Measurements from ENCODE around the gene GIPC1. TPM values are rescaled to one million over a fixed set of nuclear protein-coding genes. Genes with fewer than 3 reads are reported as not detected.

GIPC1 gene
- polyA plus RNA-seq, 2 of the 4 experiments (the other 2 are of a cell fraction): 52.9 to 86.4 TPM

DNA sequence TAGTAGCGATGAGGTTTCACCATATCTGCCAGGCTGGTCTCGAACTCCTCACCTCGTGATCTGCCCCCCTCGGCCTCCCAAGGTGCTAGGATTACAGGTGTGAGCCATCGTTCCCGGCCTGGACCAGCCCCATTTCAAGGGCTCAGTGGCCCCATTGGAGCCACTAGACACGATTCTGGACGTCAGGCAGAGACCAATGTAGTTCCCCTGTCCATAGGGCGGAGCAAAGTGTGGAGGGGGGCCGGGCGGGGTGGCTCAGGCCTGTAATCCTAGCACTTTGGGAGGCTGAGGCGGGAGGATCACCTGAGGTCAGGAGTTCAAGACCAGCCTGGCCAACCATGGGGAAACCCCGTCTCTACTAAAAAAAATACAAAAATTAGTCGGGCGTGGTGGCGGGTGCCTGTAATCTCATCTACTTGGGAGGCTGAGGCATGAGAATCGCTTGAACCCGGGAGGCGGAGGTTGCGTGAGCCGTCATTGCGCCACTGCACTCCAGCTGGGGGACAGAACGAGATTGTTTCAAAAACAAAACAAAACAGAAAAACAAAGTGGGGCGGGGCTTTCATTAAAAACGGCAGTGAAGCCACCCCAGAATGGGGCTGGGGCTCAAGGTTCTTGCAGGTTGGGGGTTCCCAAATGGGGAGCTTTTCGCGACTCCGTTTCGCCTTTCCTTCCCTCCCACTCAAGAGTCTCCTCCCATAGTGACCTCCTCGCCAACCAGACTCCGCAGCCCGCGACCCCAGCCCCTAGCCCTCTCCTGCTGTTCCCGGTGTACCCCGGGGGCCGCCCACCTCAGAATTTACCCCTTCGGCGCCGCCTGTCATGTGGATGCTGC lies 32.7 kb upstream of the GIPC1 start:
- CTCF ChIA-PET: no interaction called here
- ATAC-seq (no peak; a peak in 1 of 6 replicates), DNase-seq (ENCODE audit: low read depth in 1 of 2, low spot score in 1 of 2) (no peak), FAIRE-seq (no peak)
- H3K27ac ChIP-seq: peak overlapping the region; percentile 67 to 85
- TF ChIP-seq, protein P1, sequence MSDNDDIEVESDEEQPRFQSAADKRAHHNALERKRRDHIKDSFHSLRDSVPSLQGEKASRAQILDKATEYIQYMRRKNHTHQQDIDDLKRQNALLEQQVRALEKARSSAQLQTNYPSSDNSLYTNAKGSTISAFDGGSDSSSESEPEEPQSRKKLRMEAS (IDR thresholded peaks at IDR 0.05): no peak
- TF ChIP-seq CEBPB (IDR thresholded peaks at IDR 0.05): peak in 1 of 2 experiments; percentile 32; a peak in 1 of 4 replicates
- no peaks in the 10 kb centered on the region for H3K9me3 ChIP-seq
- H3K4me1 ChIP-seq: peaks cover 16% of the 10 kb centered on the region
- peak overlapping the region; percentile 59 for H3K4me3 ChIP-seq
- POLR2A ChIA-PET: interaction anchor here (1.1 kb wide), 1 partner anchor 10 kb away, joined by 4 read pairs; the partner anchor contains the start of gene DNAJB1
- 23% methylated on average over 35 of the region's 39 CpGs for WGBS (ENCODE audit: missing lambda C conversion rate)
- H3K4me2 ChIP-seq: peak overlapping the region; percentile 84

DNA sequence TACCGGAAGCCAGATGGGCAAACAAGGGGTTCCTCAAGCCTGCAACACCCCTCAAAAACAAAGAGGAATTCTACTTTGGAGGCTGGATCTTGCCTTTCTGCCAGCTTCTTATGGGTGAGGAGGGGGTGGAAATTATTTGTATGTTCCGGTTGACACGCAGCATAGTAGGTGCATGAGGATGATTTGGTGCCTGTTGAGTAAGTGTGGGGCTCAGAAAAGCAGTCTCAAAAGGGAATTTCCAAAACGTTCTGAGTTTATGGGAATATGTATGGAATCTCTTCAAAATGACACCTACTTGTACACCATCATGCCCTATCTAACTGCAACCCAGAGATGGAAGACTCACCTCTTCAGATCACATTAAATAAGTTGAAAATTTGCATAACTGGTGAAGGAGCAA lies 30.5 kb upstream of the GIPC1 start:
- DNase-seq (ENCODE audit: low read depth in 1 of 2, low spot score in 1 of 2) (no peak), FAIRE-seq (no peak), ATAC-seq (no peak)
- Histone ChIP-seq H3K9me3 (no peaks in the 10 kb centered on the region), H3K4me2 (no peak overlapping the region), H3K27ac (peak overlapping the region in 1 of 2 experiments; percentile 38; a peak in 1 of 6 replicates), H3K4me3 (no peak overlapping the region), H3K4me1 (peaks cover 25% of the 10 kb centered on the region)
- TF ChIP-seq MAFK (IDR thresholded peaks at IDR 0.05; ENCODE audit: partially characterized antibody) (no peak), FOSB (CRISPR knock-in tag; IDR thresholded peaks at IDR 0.05) (no peak), MAZ (IDR thresholded peaks at IDR 0.05; ENCODE audit: borderline replicate concordance, low read depth, low read length) (no peak), CBX2 (IDR thresholded peaks at IDR 0.05; ENCODE audit: borderline replicate concordance, low read depth) (no peak)
- TF ChIP-seq, protein P1 (IDR thresholded peaks at IDR 0.05): no peak
- ChIA-PET CTCF (interaction anchor here (1.7 kb wide), 1 partner anchor 21 kb away, joined by 11 read pairs; no protein-coding TSS in a partner anchor), POLR2A (no interaction called here)
- 67% methylated on average over 4 of the region's 4 CpGs for WGBS (ENCODE audit: missing lambda C conversion rate)

DNA sequence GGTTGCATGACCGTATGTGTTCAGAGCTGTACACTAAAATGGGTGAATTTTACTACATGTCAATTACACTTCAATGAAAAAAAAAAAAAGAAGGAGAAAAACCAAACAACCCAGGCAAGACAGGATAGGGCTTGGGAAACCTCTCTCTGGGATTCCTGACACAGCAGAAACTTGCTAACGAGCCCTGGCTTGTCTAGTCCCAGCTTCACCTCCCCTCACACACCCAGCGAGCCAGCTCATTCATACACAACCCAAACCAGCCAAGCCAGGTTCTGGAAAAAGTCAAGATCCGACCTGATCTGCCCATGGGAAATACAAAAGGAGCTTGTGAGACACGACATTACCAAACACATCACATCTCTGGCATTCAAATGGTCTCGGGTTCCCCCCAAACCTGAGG lies 29.8 kb upstream of the GIPC1 start:
- H3K4me2 ChIP-seq: no peak overlapping the region
- no peak for ATAC-seq
- H3K9me3 ChIP-seq: no peaks in the 10 kb centered on the region
- H3K4me3 ChIP-seq: no peak overlapping the region
- ChIA-PET POLR2A (no interaction called here), CTCF (interaction anchor here (0.6 to 1.7 kb wide), 2 partner anchors 20 to 215 kb away, joined by 3 to 11 read pairs; no protein-coding TSS in a partner anchor)
- no peak for FAIRE-seq
- peak overlapping the region in 1 of 2 experiments; percentile 38; a peak in 1 of 6 replicates for H3K27ac ChIP-seq
- TF ChIP-seq FOXS1 (CRISPR knock-in tag; IDR thresholded peaks at IDR 0.05) (no peak), ZSCAN20 (CRISPR knock-in tag; IDR thresholded peaks at IDR 0.05) (no peak), PHF8 (IDR thresholded peaks at IDR 0.05; ENCODE audit: borderline replicate concordance, low read depth) (no peak), RCOR1 (IDR thresholded peaks at IDR 0.05; ENCODE audit: low read depth, low read length) (no peak), TFCP2L1 (CRISPR knock-in tag; IDR thresholded peaks at IDR 0.05) (no peak), POLR2A (IDR thresholded peaks at IDR 0.05; ENCODE audit: low read length) (no peak), EHMT2 (IDR thresholded peaks at IDR 0.05; ENCODE audit: low read depth) (no peak), HEYL (CRISPR knock-in tag; IDR thresholded peaks at IDR 0.05) (no peak), HOXB13 (CRISPR knock-in tag; IDR thresholded peaks at IDR 0.05; ENCODE audit: low read depth) (no peak), SREBF2 (IDR thresholded peaks at IDR 0.05) (no peak), ZC3H11A (IDR thresholded peaks at IDR 0.05) (no peak), RAD21 (conservative IDR thresholded peaks at IDR 0.05 in 1 of 2, IDR thresholded peaks at IDR 0.05 in 1 of 2) (no peak), POLR2AphosphoS2 (conservative IDR thresholded peaks at IDR 0.05; ENCODE audit: low read length) (no peak), FOSB (CRISPR knock-in tag; IDR thresholded peaks at IDR 0.05) (no peak)
- TF ChIP-seq, protein P2, sequence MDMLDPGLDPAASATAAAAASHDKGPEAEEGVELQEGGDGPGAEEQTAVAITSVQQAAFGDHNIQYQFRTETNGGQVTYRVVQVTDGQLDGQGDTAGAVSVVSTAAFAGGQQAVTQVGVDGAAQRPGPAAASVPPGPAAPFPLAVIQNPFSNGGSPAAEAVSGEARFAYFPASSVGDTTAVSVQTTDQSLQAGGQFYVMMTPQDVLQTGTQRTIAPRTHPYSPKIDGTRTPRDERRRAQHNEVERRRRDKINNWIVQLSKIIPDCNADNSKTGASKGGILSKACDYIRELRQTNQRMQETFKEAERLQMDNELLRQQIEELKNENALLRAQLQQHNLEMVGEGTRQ (IDR thresholded peaks at IDR 0.05): no peak
- TF ChIP-seq, protein P3, sequence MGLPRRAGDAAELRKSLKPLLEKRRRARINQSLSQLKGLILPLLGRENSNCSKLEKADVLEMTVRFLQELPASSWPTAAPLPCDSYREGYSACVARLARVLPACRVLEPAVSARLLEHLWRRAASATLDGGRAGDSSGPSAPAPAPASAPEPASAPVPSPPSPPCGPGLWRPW (IDR thresholded peaks at IDR 0.05): no peak
- 68% methylated on average over 6 of the region's 6 CpGs for WGBS (ENCODE audit: missing lambda C conversion rate)
- no peak for DNase-seq (ENCODE audit: low read depth in 1 of 2, low spot score in 1 of 2)
- H3K4me1 ChIP-seq: peaks cover 25% of the 10 kb centered on the region

Measured in A549 (cell line).